Stimulated activated memory B cell treated with anti-CD40 and anti-IgM and Interleukin-4, amounts not matched to agents 10 μg/mL and 1 μg/mL and 100 μg/mL, for 72 hours (primary cell): ENCODE measurements around the gene SCARB2.
A peak's percentile ranks its signal among the peaks of the same experiment; 100 is the strongest.

Experiments used
- ATAC-seq: fragments of 150-1000 bp; cut with Tn5 transposase; 2 replicates; pipeline ENCODE4 v1.10.0; 2021
- H3K27ac Mint-ChIP-seq: one replicate; pipeline ENCODE4 v1.8.0; 2022; ENCODE audit warnings: mild to moderate bottlenecking, mixed read lengths
- H3K27me3 Mint-ChIP-seq: one replicate; pipeline ENCODE4 v1.8.0; 2022; ENCODE audit warnings: mixed read lengths
- H3K36me3 Mint-ChIP-seq: one replicate; pipeline ENCODE4 v1.8.0; 2022; ENCODE audit warnings: mixed read lengths
- H3K4me1 Mint-ChIP-seq: one replicate; pipeline ENCODE4 v1.8.0; 2022; ENCODE audit warnings: mixed read lengths
- H3K4me3 Mint-ChIP-seq: one replicate; pipeline ENCODE4 v1.8.0; 2022; ENCODE audit warnings: mild to moderate bottlenecking, moderate library complexity, mixed read lengths
- H3K9me3 Mint-ChIP-seq: one replicate; pipeline ENCODE4 v1.8.0; 2022; ENCODE audit warnings: mixed read lengths

Gene SCARB2

GRCh38 chr4:76197031-76197743 lies 16.4 kb downstream of the SCARB2 start:
- Mint-ChIP-seq H3K36me3 (peaks cover 29% of the 10 kb centered on the region), H3K27ac (no peak overlapping the region), H3K4me1 (peaks cover 43% of the 10 kb centered on the region), H3K4me3 (no peak overlapping the region), H3K9me3 (peaks cover 2% of the 10 kb centered on the region), H3K27me3 (no peaks in the 10 kb centered on the region)
- ATAC-seq, result no peak

- peaks cover 37% of the 10 kb centered on the region for H3K36me3 Mint-ChIP-seq
- no peak for ATAC-seq
- no peaks in the 10 kb centered on the region for H3K27me3 Mint-ChIP-seq
- H3K4me3 Mint-ChIP-seq, result no peak overlapping the region
- H3K27ac Mint-ChIP-seq, result no peak overlapping the region
- H3K4me1 Mint-ChIP-seq, result peaks cover 43% of the 10 kb centered on the region
- H3K9me3 Mint-ChIP-seq, result peaks cover 6% of the 10 kb centered on the region
Measured at GRCh38 chr4:76196376-76196775, 17.2 kb downstream of the SCARB2 start.

- H3K4me1 Mint-ChIP-seq, result peaks cover 34% of the 10 kb centered on the region
- no peak for ATAC-seq
- H3K27ac Mint-ChIP-seq, result no peak overlapping the region
- peaks cover 7% of the 10 kb centered on the region for H3K9me3 Mint-ChIP-seq
- peaks cover 40% of the 10 kb centered on the region for H3K36me3 Mint-ChIP-seq
- H3K27me3 Mint-ChIP-seq, result no peaks in the 10 kb centered on the region
- H3K4me3 Mint-ChIP-seq, result no peak overlapping the region
Measured at GRCh38 chr4:76195326-76195725, 18.3 kb downstream of the SCARB2 start.

- H3K27ac Mint-ChIP-seq, result no peak overlapping the region
- peaks cover 24% of the 10 kb centered on the region for H3K4me1 Mint-ChIP-seq
- no peak overlapping the region for H3K4me3 Mint-ChIP-seq
- no peak for ATAC-seq
- no peaks in the 10 kb centered on the region for H3K27me3 Mint-ChIP-seq
- peaks cover 40% of the 10 kb centered on the region for H3K36me3 Mint-ChIP-seq
- peaks cover 7% of the 10 kb centered on the region for H3K9me3 Mint-ChIP-seq
Measured at GRCh38 chr4:76194325-76194724, 19.3 kb downstream of the SCARB2 start.

- peaks cover 7% of the 10 kb centered on the region for H3K9me3 Mint-ChIP-seq
- H3K27me3 Mint-ChIP-seq, result no peaks in the 10 kb centered on the region
- no peak for ATAC-seq
- H3K36me3 Mint-ChIP-seq, result peaks cover 40% of the 10 kb centered on the region
- H3K4me1 Mint-ChIP-seq, result peaks cover 8% of the 10 kb centered on the region
- no peak overlapping the region for H3K4me3 Mint-ChIP-seq
- H3K27ac Mint-ChIP-seq, result no peak overlapping the region
Measured at GRCh38 chr4:76192236-76192635, 21.4 kb downstream of the SCARB2 start.

- Mint-ChIP-seq H3K27ac (no peak overlapping the region), H3K27me3 (no peaks in the 10 kb centered on the region), H3K4me3 (no peak overlapping the region), H3K4me1 (no peaks in the 10 kb centered on the region), H3K36me3 (peaks cover 39% of the 10 kb centered on the region), H3K9me3 (peaks cover 7% of the 10 kb centered on the region)
- ATAC-seq, result no peak
Measured at GRCh38 chr4:76188557-76188956, 25.1 kb downstream of the SCARB2 start.

- Mint-ChIP-seq H3K4me3 (no peak overlapping the region), H3K27ac (no peak overlapping the region), H3K4me1 (no peaks in the 10 kb centered on the region), H3K36me3 (peaks cover 35% of the 10 kb centered on the region), H3K9me3 (peaks cover 7% of the 10 kb centered on the region), H3K27me3 (no peaks in the 10 kb centered on the region)
- ATAC-seq, result no peak
Measured at GRCh38 chr4:76188149-76188548, 25.5 kb downstream of the SCARB2 start.

- ATAC-seq, result no peak
- Mint-ChIP-seq H3K27ac (no peak overlapping the region), H3K27me3 (no peaks in the 10 kb centered on the region), H3K4me1 (no peaks in the 10 kb centered on the region), H3K9me3 (peaks cover 6% of the 10 kb centered on the region), H3K4me3 (no peak overlapping the region), H3K36me3 (peaks cover 25% of the 10 kb centered on the region)
Measured at GRCh38 chr4:76187152-76187551, 26.5 kb downstream of the SCARB2 start.

- no peak overlapping the region for H3K27ac Mint-ChIP-seq
- no peak for ATAC-seq
- H3K27me3 Mint-ChIP-seq, result no peaks in the 10 kb centered on the region
- peaks cover 20% of the 10 kb centered on the region for H3K36me3 Mint-ChIP-seq
- H3K9me3 Mint-ChIP-seq, result no peaks in the 10 kb centered on the region
- peaks cover 3% of the 10 kb centered on the region for H3K4me1 Mint-ChIP-seq
- H3K4me3 Mint-ChIP-seq, result no peak overlapping the region
Measured at GRCh38 chr4:76182463-76182862, 31.2 kb downstream of the SCARB2 start.

GRCh38 chr4:76179398-76180318 lies 34.0 kb downstream of the SCARB2 start:
- no peaks in the 10 kb centered on the region for H3K9me3 Mint-ChIP-seq
- peak; percentile 85 for ATAC-seq
- peaks cover 10% of the 10 kb centered on the region for H3K4me1 Mint-ChIP-seq
- no peak overlapping the region for H3K4me3 Mint-ChIP-seq
- no peak overlapping the region for H3K27ac Mint-ChIP-seq
- peaks cover 25% of the 10 kb centered on the region for H3K36me3 Mint-ChIP-seq
- H3K27me3 Mint-ChIP-seq, result no peaks in the 10 kb centered on the region

- ATAC-seq, result no peak
Measured at GRCh38 chr4:76178296-76178695, 35.3 kb downstream of the SCARB2 start.

GRCh38 chr4:76177709-76178108 lies 35.9 kb downstream of the SCARB2 start:
- H3K36me3 Mint-ChIP-seq, result peaks cover 31% of the 10 kb centered on the region
- no peak overlapping the region for H3K4me3 Mint-ChIP-seq
- H3K27ac Mint-ChIP-seq, result no peak overlapping the region
- no peaks in the 10 kb centered on the region for H3K9me3 Mint-ChIP-seq
- ATAC-seq, result no peak
- peaks cover 10% of the 10 kb centered on the region for H3K4me1 Mint-ChIP-seq
- no peaks in the 10 kb centered on the region for H3K27me3 Mint-ChIP-seq

More at GRCh38 chr4:76178296-76178695, 35.3 kb downstream of the SCARB2 start:
- Mint-ChIP-seq H3K27ac (no peak overlapping the region), H3K4me3 (no peak overlapping the region), H3K27me3 (no peaks in the 10 kb centered on the region), H3K36me3 (peaks cover 31% of the 10 kb centered on the region), H3K9me3 (no peaks in the 10 kb centered on the region), H3K4me1 (peaks cover 10% of the 10 kb centered on the region)

- Mint-ChIP-seq H3K9me3 (no peaks in the 10 kb centered on the region), H3K4me1 (peaks cover 10% of the 10 kb centered on the region), H3K36me3 (peaks cover 37% of the 10 kb centered on the region), H3K27me3 (no peaks in the 10 kb centered on the region), H3K4me3 (no peak overlapping the region), H3K27ac (no peak overlapping the region)
- ATAC-seq, result no peak
Measured at GRCh38 chr4:76175336-76175735, 38.3 kb downstream of the SCARB2 start.

- no peaks in the 10 kb centered on the region for H3K27me3 Mint-ChIP-seq
- no peaks in the 10 kb centered on the region for H3K9me3 Mint-ChIP-seq
- H3K4me3 Mint-ChIP-seq, result no peak overlapping the region
- ATAC-seq, result no peak
- peaks cover 37% of the 10 kb centered on the region for H3K36me3 Mint-ChIP-seq
- H3K4me1 Mint-ChIP-seq, result peaks cover 10% of the 10 kb centered on the region
- no peak overlapping the region for H3K27ac Mint-ChIP-seq
Measured at GRCh38 chr4:76174216-76174615, 39.4 kb downstream of the SCARB2 start.

GRCh38 chr4:76168688-76169087 lies 44.9 kb downstream of the SCARB2 start:
- Mint-ChIP-seq H3K27ac (no peak overlapping the region), H3K4me3 (no peak overlapping the region), H3K27me3 (no peaks in the 10 kb centered on the region), H3K9me3 (no peaks in the 10 kb centered on the region), H3K36me3 (peaks cover 28% of the 10 kb centered on the region), H3K4me1 (no peaks in the 10 kb centered on the region)
- no peak for ATAC-seq

- no peaks in the 10 kb centered on the region for H3K4me1 Mint-ChIP-seq
- no peak overlapping the region for H3K27ac Mint-ChIP-seq
- no peak overlapping the region for H3K4me3 Mint-ChIP-seq
- no peaks in the 10 kb centered on the region for H3K27me3 Mint-ChIP-seq
- peaks cover 44% of the 10 kb centered on the region for H3K36me3 Mint-ChIP-seq
- no peak for ATAC-seq
- H3K9me3 Mint-ChIP-seq, result no peaks in the 10 kb centered on the region
Measured at GRCh38 chr4:76166480-76166879, 47.1 kb downstream of the SCARB2 start.
